Activated CD4-positive, alpha-beta memory T cell treated with anti-CD3 and anti-CD28 coated beads for 36 hours (primary cell): ENCODE measurements around the gene KAZN. TPM values are rescaled to one million over a fixed set of nuclear protein-coding genes. Genes with fewer than 3 reads are reported as not detected.

Experiments used
- CTCF ChIA-PET: fragments of 350-600 bp; sonication (Branson Sonifier 250); formaldehyde crosslinking; loops from one replicate; lab custom pipeline; 2021; ENCODE audit warnings: antibody characterized with exemption, inconsistent platforms; lab: Charles Lee
- POLR2A ChIA-PET: fragments of 350-600 bp; sonication (Branson Sonifier 250); formaldehyde crosslinking; loops from one replicate; lab custom pipeline; 2021; ENCODE audit warnings: antibody characterized with exemption; lab: Charles Lee
- DNase-seq: peaks from one replicate; pipeline ENCODE4 v3.0.0-alpha.2; 2020
- H3K27ac Mint-ChIP-seq: one replicate; pipeline ENCODE4 v1.8.0; 2021; ENCODE audit warnings: mixed read lengths
- H3K27me3 Mint-ChIP-seq: one replicate; pipeline ENCODE4 v1.8.0; 2021; ENCODE audit warnings: mixed read lengths
- H3K36me3 Mint-ChIP-seq: one replicate; pipeline ENCODE4 v1.8.0; 2021; ENCODE audit warnings: mixed read lengths
- H3K4me1 Mint-ChIP-seq: one replicate; pipeline ENCODE4 v1.8.0; 2021; ENCODE audit warnings: low read depth, mixed read lengths
- H3K4me3 Mint-ChIP-seq: one replicate; pipeline ENCODE4 v1.8.0; 2021; ENCODE audit warnings: mild to moderate bottlenecking, mixed read lengths
- H3K9me3 Mint-ChIP-seq: one replicate; pipeline ENCODE4 v1.8.0; 2021; ENCODE audit warnings: mixed read lengths
- intact Hi-C: fragments of 100-400 bp; cut with micrococcal nuclease; formaldehyde crosslinking; loops from one replicate; pipeline ENCODE4 v1.15.1; 2023
- total RNA-seq, 2 experiments: library from RNA; stranded (reverse); gene quantifications; one replicate each; pipeline ENCODE4 v1.2.3, GENCODE V29; 2021

KAZN gene
- total RNA-seq, 2 experiments from 2014 or later: 0.31 to 0.33 TPM

- DNase-seq: no peak
- no peak overlapping the region for H3K27ac Mint-ChIP-seq
- no peaks in the 10 kb centered on the region for H3K4me1 Mint-ChIP-seq
- CTCF ChIA-PET: interaction anchor here (1.1 kb wide), 1 partner anchor 212 kb away, joined by 3 read pairs; no protein-coding TSS in a partner anchor
- no peaks in the 10 kb centered on the region for H3K36me3 Mint-ChIP-seq
- H3K9me3 Mint-ChIP-seq: peaks cover 6% of the 10 kb centered on the region
- H3K27me3 Mint-ChIP-seq: peaks cover 2% of the 10 kb centered on the region
- no peak overlapping the region for H3K4me3 Mint-ChIP-seq
- intact Hi-C loops: no loop called here
- POLR2A ChIA-PET: no interaction called here
Observed at GRCh38 chr1:15060104-15060503, 461.6 kb downstream of the KAZN start.

GRCh38 chr1:15062479-15063099 is 464.1 kb downstream of the KAZN start:
- POLR2A ChIA-PET: no interaction called here
- Mint-ChIP-seq H3K4me3 (no peak overlapping the region), H3K36me3 (no peaks in the 10 kb centered on the region), H3K27ac (no peak overlapping the region), H3K9me3 (peaks cover 6% of the 10 kb centered on the region), H3K4me1 (no peaks in the 10 kb centered on the region), H3K27me3 (no peaks in the 10 kb centered on the region)
- no peak for DNase-seq
- CTCF ChIA-PET: interaction anchor here (1.4 to 1.8 kb wide), 2 partner anchors 14 to 37 kb away, joined by 5 to 7 read pairs; no protein-coding TSS in a partner anchor
- intact Hi-C loops: loop anchor here (2.0 kb wide), 1 partner anchor 38 kb away; no protein-coding TSS in a partner anchor

- Mint-ChIP-seq H3K36me3 (no peaks in the 10 kb centered on the region), H3K27me3 (no peaks in the 10 kb centered on the region), H3K27ac (no peak overlapping the region), H3K4me1 (no peaks in the 10 kb centered on the region), H3K9me3 (peaks cover 6% of the 10 kb centered on the region), H3K4me3 (no peak overlapping the region)
- no peak for DNase-seq
- intact Hi-C loops: loop anchor here (2.0 kb wide), 1 partner anchor 37 kb away; no protein-coding TSS in a partner anchor
- POLR2A ChIA-PET: no interaction called here
- CTCF ChIA-PET: interaction anchor here (1.4 to 1.8 kb wide), 2 partner anchors 13 to 36 kb away, joined by 5 to 7 read pairs; no protein-coding TSS in a partner anchor
Observed at GRCh38 chr1:15063346-15063745, 464.9 kb downstream of the KAZN start.

GRCh38 chr1:15063783-15064182 is 465.3 kb downstream of the KAZN start:
- POLR2A ChIA-PET: no interaction called here
- H3K4me1 Mint-ChIP-seq: no peaks in the 10 kb centered on the region
- CTCF ChIA-PET: interaction anchor here (1.8 kb wide), 1 partner anchor 13 kb away, joined by 5 read pairs; no protein-coding TSS in a partner anchor
- peaks cover 6% of the 10 kb centered on the region for H3K9me3 Mint-ChIP-seq
- H3K4me3 Mint-ChIP-seq: no peak overlapping the region
- intact Hi-C loops: loop anchor here (2.0 kb wide), 1 partner anchor 37 kb away; no protein-coding TSS in a partner anchor
- no peak for DNase-seq
- H3K27ac Mint-ChIP-seq: no peak overlapping the region
- H3K36me3 Mint-ChIP-seq: no peaks in the 10 kb centered on the region
- no peaks in the 10 kb centered on the region for H3K27me3 Mint-ChIP-seq

- Mint-ChIP-seq H3K4me3 (no peak overlapping the region), H3K9me3 (peaks cover 6% of the 10 kb centered on the region), H3K36me3 (no peaks in the 10 kb centered on the region), H3K27me3 (no peaks in the 10 kb centered on the region), H3K4me1 (no peaks in the 10 kb centered on the region), H3K27ac (no peak overlapping the region)
- ChIA-PET POLR2A (no interaction called here), CTCF (no interaction called here)
- intact Hi-C loops: no loop called here
- DNase-seq: no peak
Observed at GRCh38 chr1:15064217-15064929, 465.9 kb downstream of the KAZN start.

- intact Hi-C loops: no loop called here
- Mint-ChIP-seq H3K27ac (no peak overlapping the region), H3K4me1 (no peaks in the 10 kb centered on the region), H3K36me3 (no peaks in the 10 kb centered on the region), H3K9me3 (peaks cover 6% of the 10 kb centered on the region), H3K4me3 (no peak overlapping the region), H3K27me3 (no peaks in the 10 kb centered on the region)
- DNase-seq: no peak
- CTCF ChIA-PET: no interaction called here
- POLR2A ChIA-PET: no interaction called here
Observed at GRCh38 chr1:15065291-15065690, 466.8 kb downstream of the KAZN start.

GRCh38 chr1:15065736-15066135 is 467.3 kb downstream of the KAZN start:
- intact Hi-C loops: no loop called here
- Mint-ChIP-seq H3K27me3 (no peaks in the 10 kb centered on the region), H3K9me3 (peaks cover 6% of the 10 kb centered on the region), H3K27ac (no peak overlapping the region), H3K4me3 (no peak overlapping the region), H3K36me3 (no peaks in the 10 kb centered on the region), H3K4me1 (no peaks in the 10 kb centered on the region)
- ChIA-PET CTCF (no interaction called here), POLR2A (no interaction called here)
- DNase-seq: no peak

- Mint-ChIP-seq H3K36me3 (no peaks in the 10 kb centered on the region), H3K4me3 (no peak overlapping the region), H3K4me1 (no peaks in the 10 kb centered on the region), H3K27ac (no peak overlapping the region), H3K9me3 (peaks cover 6% of the 10 kb centered on the region), H3K27me3 (no peaks in the 10 kb centered on the region)
- CTCF ChIA-PET: no interaction called here
- intact Hi-C loops: no loop called here
- POLR2A ChIA-PET: no interaction called here
- DNase-seq: no peak
Observed at GRCh38 chr1:15066191-15066590, 467.7 kb downstream of the KAZN start.

- Mint-ChIP-seq H3K27ac (no peak overlapping the region), H3K4me3 (no peak overlapping the region), H3K27me3 (no peaks in the 10 kb centered on the region), H3K36me3 (no peaks in the 10 kb centered on the region), H3K4me1 (no peaks in the 10 kb centered on the region), H3K9me3 (peaks cover 5% of the 10 kb centered on the region)
- ChIA-PET CTCF (interaction anchor here (1.3 kb wide), 1 partner anchor 62 kb away, joined by 3 read pairs; no protein-coding TSS in a partner anchor), POLR2A (no interaction called here)
- intact Hi-C loops: no loop called here
- DNase-seq: no peak
Observed at GRCh38 chr1:15067148-15067547, 468.7 kb downstream of the KAZN start.

GRCh38 chr1:15068152-15068551 is 469.7 kb downstream of the KAZN start:
- Mint-ChIP-seq H3K36me3 (no peaks in the 10 kb centered on the region), H3K27ac (no peak overlapping the region), H3K4me1 (no peaks in the 10 kb centered on the region), H3K27me3 (no peaks in the 10 kb centered on the region), H3K4me3 (no peak overlapping the region), H3K9me3 (no peaks in the 10 kb centered on the region)
- ChIA-PET POLR2A (no interaction called here), CTCF (interaction anchor here (1.3 kb wide), 1 partner anchor 61 kb away, joined by 3 read pairs; no protein-coding TSS in a partner anchor)
- intact Hi-C loops: no loop called here
- DNase-seq: no peak

GRCh38 chr1:15068997-15069396 is 470.5 kb downstream of the KAZN start:
- Mint-ChIP-seq H3K27ac (no peak overlapping the region), H3K4me3 (no peak overlapping the region), H3K9me3 (no peaks in the 10 kb centered on the region), H3K36me3 (no peaks in the 10 kb centered on the region), H3K4me1 (no peaks in the 10 kb centered on the region), H3K27me3 (no peaks in the 10 kb centered on the region)
- ChIA-PET POLR2A (no interaction called here), CTCF (no interaction called here)
- no peak for DNase-seq
- intact Hi-C loops: no loop called here

- no peak overlapping the region for H3K4me3 Mint-ChIP-seq
- no peaks in the 10 kb centered on the region for H3K9me3 Mint-ChIP-seq
- POLR2A ChIA-PET: no interaction called here
- H3K27ac Mint-ChIP-seq: no peak overlapping the region
- H3K27me3 Mint-ChIP-seq: no peaks in the 10 kb centered on the region
- no peak for DNase-seq
- H3K4me1 Mint-ChIP-seq: no peaks in the 10 kb centered on the region
- CTCF ChIA-PET: interaction anchor here (0.7 kb wide), 1 partner anchor 362 kb away, joined by 3 read pairs; no protein-coding TSS in a partner anchor
- intact Hi-C loops: no loop called here
- no peaks in the 10 kb centered on the region for H3K36me3 Mint-ChIP-seq
Observed at GRCh38 chr1:15070145-15070748, 471.8 kb downstream of the KAZN start.
